ENCODE data around the gene DOCK8. TPM values are rescaled to one million over a fixed set of nuclear protein-coding genes. Genes with fewer than 3 reads are reported as not detected.
A peak's percentile ranks its signal among the peaks of the same experiment; 100 is the strongest.

DOCK8 gene
- total and polyA plus RNA-seq, 2 of the 13 experiments (the other 11 are each of a cell fraction or from before 2014, with no cell fraction given): 0.28 to 0.38 TPM

- 0 out of 2 replicates have a peak, but pooled peaks have one; percentile 15 for TF ChIP-seq TARDBP (CRISPR knock-in tag; IDR thresholded peaks at IDR 0.05)
- no peak for TF ChIP-seq ZNF329 (CRISPR knock-in tag; IDR thresholded peaks at IDR 0.05; ENCODE audit: low read depth)
- peak in 1 of 2 experiments; percentile 49; a peak in 1 of 4 replicates for TF ChIP-seq ATF4 (CRISPR knock-in tag; IDR thresholded peaks at IDR 0.05)
- peak; percentile 83 for TF ChIP-seq BCL6 (CRISPR knock-in tag; IDR thresholded peaks at IDR 0.05)
- no peak for TF ChIP-seq ZNF205 (CRISPR knock-in tag; IDR thresholded peaks at IDR 0.05)
- peak; percentile 53 for TF ChIP-seq NR2F2 (IDR thresholded peaks at IDR 0.05; ENCODE audit: borderline replicate concordance, low read depth)
- TF ChIP-seq ZBTB26 (CRISPR knock-in tag; IDR thresholded peaks at IDR 0.05; ENCODE audit: borderline replicate concordance): no peak
- TF ChIP-seq ZNF607 (CRISPR knock-in tag; IDR thresholded peaks at IDR 0.05; ENCODE audit: borderline replicate concordance): no peak
- TF ChIP-seq FOXM1 (CRISPR knock-in tag; IDR thresholded peaks at IDR 0.05): no peak
- no peak for TF ChIP-seq IKZF5 (CRISPR knock-in tag; IDR thresholded peaks at IDR 0.05)
- 0 out of 2 replicates have a peak, but pooled peaks have one; percentile 16 for TF ChIP-seq ARID3A (IDR thresholded peaks at IDR 0.05; ENCODE audit: low read depth, low read length)
- TF ChIP-seq RFX3 (CRISPR knock-in tag; IDR thresholded peaks at IDR 0.05): no peak
- no peak for TF ChIP-seq SNAI1 (CRISPR knock-in tag; IDR thresholded peaks at IDR 0.05; ENCODE audit: borderline replicate concordance)
- peak in 1 of 2 experiments; percentile 29; a peak in 2 of 4 replicates for TF ChIP-seq EP300 (IDR thresholded peaks at IDR 0.05; ENCODE audit: low read depth in 2 of 2, low read length in 2 of 2)
- TF ChIP-seq EP300 (CRISPR knock-in tag; IDR thresholded peaks at IDR 0.05; ENCODE audit: borderline replicate concordance): no peak
- no peak for TF ChIP-seq KDM5B (CRISPR knock-in tag; IDR thresholded peaks at IDR 0.05; ENCODE audit: borderline replicate concordance)
- peak; percentile 45; the same call in 1 of the 2 replicates for TF ChIP-seq HMG20A (CRISPR knock-in tag; IDR thresholded peaks at IDR 0.05; ENCODE audit: borderline replicate concordance)
- no peak for TF ChIP-seq ATF3 (CRISPR knock-in tag; IDR thresholded peaks at IDR 0.05)
- TF ChIP-seq ATF5 (CRISPR knock-in tag; IDR thresholded peaks at IDR 0.05; ENCODE audit: low read depth): no peak
Observed at GRCh38 chr9:489198-490197, 274.8 kb downstream of the DOCK8 start (continued).
